Vagina (tissue), 2 donors: ENCODE results near the gene SEC62.

Experiments used
- POLR2A ChIP-seq, 2 donors: fragments of 450-650 bp; IDR thresholded peaks; one replicate each; pipeline ENCODE4 v1.6.1; 2017; ENCODE audit warnings: antibody characterized with exemption in 2 of 2, mild to moderate bottlenecking in 2 of 2, moderate library complexity in 2 of 2
- TF ChIP-seq, protein P1 (sequence below), 3 experiments: fragments of 450-650 bp in 2 of 3; fragments of 200-600 bp in 1 of 3; sonication (generic) in 1 of 3; IDR thresholded peaks; one replicate each; pipeline ENCODE4 v1.5.1; 2017 to 2019; ENCODE audit warnings: antibody characterized with exemption in 3 of 3, mild to moderate bottlenecking in 2 of 3, moderate library complexity in 2 of 3

- TF ChIP-seq, protein P1, sequence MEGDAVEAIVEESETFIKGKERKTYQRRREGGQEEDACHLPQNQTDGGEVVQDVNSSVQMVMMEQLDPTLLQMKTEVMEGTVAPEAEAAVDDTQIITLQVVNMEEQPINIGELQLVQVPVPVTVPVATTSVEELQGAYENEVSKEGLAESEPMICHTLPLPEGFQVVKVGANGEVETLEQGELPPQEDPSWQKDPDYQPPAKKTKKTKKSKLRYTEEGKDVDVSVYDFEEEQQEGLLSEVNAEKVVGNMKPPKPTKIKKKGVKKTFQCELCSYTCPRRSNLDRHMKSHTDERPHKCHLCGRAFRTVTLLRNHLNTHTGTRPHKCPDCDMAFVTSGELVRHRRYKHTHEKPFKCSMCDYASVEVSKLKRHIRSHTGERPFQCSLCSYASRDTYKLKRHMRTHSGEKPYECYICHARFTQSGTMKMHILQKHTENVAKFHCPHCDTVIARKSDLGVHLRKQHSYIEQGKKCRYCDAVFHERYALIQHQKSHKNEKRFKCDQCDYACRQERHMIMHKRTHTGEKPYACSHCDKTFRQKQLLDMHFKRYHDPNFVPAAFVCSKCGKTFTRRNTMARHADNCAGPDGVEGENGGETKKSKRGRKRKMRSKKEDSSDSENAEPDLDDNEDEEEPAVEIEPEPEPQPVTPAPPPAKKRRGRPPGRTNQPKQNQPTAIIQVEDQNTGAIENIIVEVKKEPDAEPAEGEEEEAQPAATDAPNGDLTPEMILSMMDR (IDR thresholded peaks at IDR 0.05): no peak
- no peak for TF ChIP-seq POLR2A (IDR thresholded peaks at IDR 0.05)
These were observed 2.4 kb upstream of the SEC62 start for GRCh38 chr3:169964176-169964575.
